SK-N-SH (cell line): Measurements from ENCODE around the gene HDAC6. TPM values are rescaled to one million over a fixed set of nuclear protein-coding genes. Genes with fewer than 3 reads are reported as not detected.

Experiments
- CTCF ChIA-PET: fragments of 300-600, 350-600 bp; formaldehyde crosslinking; extraction: SDS; loops from one replicate; lab custom pipeline; 2021; lab: Yijun Ruan, JAX
- POLR2A ChIA-PET: fragments of 350-600 bp; sonication (Branson Sonifier 250); formaldehyde crosslinking; extraction: SDS; loops from one replicate; lab custom pipeline; 2020; ENCODE audit warnings: antibody characterized with exemption, inconsistent platforms; lab: Yijun Ruan, JAX
- DNase-seq: peaks from one replicate; pipeline ENCODE4 v3.0.0; 2012
- H2AFZ ChIP-seq: fragments of 200-600 bp; sonication (generic); 2 replicates; pipeline ENCODE4 v1.8.1; 2016; ENCODE audit warnings: antibody characterized with exemption, mild to moderate bottlenecking, low read depth
- H3F3A ChIP-seq: fragments of 200-600 bp; sonication (generic); replicated peaks from 2 replicates; pipeline ENCODE3; 2016; ENCODE audit warnings: antibody characterized with exemption, mild to moderate bottlenecking; ENCODE audit not compliant: insufficient read depth
- H3K27ac ChIP-seq, 2 experiments: fragments of 200-500 bp in 1 of 2; fragments of 200-600 bp in 1 of 2; sonication (Bioruptor generic) in 1 of 2; sonication (generic), shearing (Covaris generic) in 1 of 2; 2 replicates each; pipeline versions ENCODE4 v1.5.1 to v1.6.1; 2014 to 2016; ENCODE audit warnings: low read depth in 2 of 2, inconsistent platforms in 1 of 2, low read length in 1 of 2, mild to moderate bottlenecking in 1 of 2, mixed read lengths in 1 of 2
- H3K27me3 ChIP-seq: fragments of 200-600 bp; sonication (generic), shearing (Covaris generic); 2 replicates; pipeline ENCODE4 v1.6.1; 2016; ENCODE audit warnings: mixed run types; ENCODE audit not compliant: insufficient read depth
- H3K36me3 ChIP-seq, 2 experiments: fragments of 200-500 bp in 1 of 2; fragments of 200-600 bp in 1 of 2; sonication (Bioruptor generic) in 1 of 2; sonication (generic) in 1 of 2; replicated peaks in 1 of 2; 2 replicates each; pipeline versions ENCODE3 to v1.5.1; 2014 to 2016; ENCODE audit warnings: low read length in 1 of 2, mild to moderate bottlenecking in 1 of 2; ENCODE audit not compliant: insufficient read depth in 2 of 2, control insufficient read depth in 1 of 2
- H3K4me1 ChIP-seq, 2 experiments: fragments of 200-500 bp in 1 of 2; fragments of 200-600 bp in 1 of 2; sonication (Bioruptor generic) in 1 of 2; sonication (generic), shearing (Covaris generic) in 1 of 2; 2 replicates each; pipeline versions ENCODE4 v1.5.1 to v1.6.1; 2014 to 2016; ENCODE audit warnings: low read depth in 1 of 2, low read length in 1 of 2, mixed run types in 1 of 2; ENCODE audit not compliant: insufficient read depth in 2 of 2, control insufficient read depth in 1 of 2
- H3K4me2 ChIP-seq: fragments of 200-600 bp; sonication (generic), shearing (Covaris generic); 2 replicates; pipeline ENCODE4 v1.6.1; 2017; ENCODE audit warnings: mixed run types
- H3K4me3 ChIP-seq, 2 experiments: fragments of 200-500 bp in 1 of 2; fragments of 200-600 bp in 1 of 2; sonication (Bioruptor generic) in 1 of 2; sonication (generic), shearing (Covaris generic) in 1 of 2; 2 replicates each; pipeline versions ENCODE4 v1.5.1 to v1.8.1; 2014 to 2016; ENCODE audit warnings: low read depth in 2 of 2, inconsistent platforms in 1 of 2, low read length in 1 of 2, mild to moderate bottlenecking in 1 of 2, mixed read lengths in 1 of 2, moderate library complexity in 1 of 2
- H3K79me2 ChIP-seq: fragments of 200-600 bp; sonication (generic); 2 replicates; pipeline ENCODE4 v1.8.1; 2017; ENCODE audit warnings: mild to moderate bottlenecking; ENCODE audit not compliant: insufficient read depth
- H3K9ac ChIP-seq: fragments of 200-600 bp; sonication (generic); 2 replicates; pipeline ENCODE4 v1.6.1; 2017; ENCODE audit warnings: mixed run types
- H3K9me2 ChIP-seq: fragments of 200-600 bp; sonication (generic); 2 replicates; pipeline ENCODE4 v1.6.1; 2017; ENCODE audit warnings: mixed run types
- H3K9me3 ChIP-seq: fragments of 200-600 bp; sonication (generic); 2 replicates; pipeline ENCODE4 v1.6.1; 2017; ENCODE audit warnings: mixed run types, mild to moderate bottlenecking, moderate library complexity
- H4K20me1 ChIP-seq: fragments of 200-600 bp; sonication (generic); 2 replicates; pipeline ENCODE4 v1.6.1; 2017; ENCODE audit warnings: mild to moderate bottlenecking, mixed run types; ENCODE audit not compliant: insufficient read depth
- EP300 ChIP-seq, 2 experiments: IDR thresholded peaks; 2 replicates each; pipeline versions ENCODE4 v1.4.0 to v1.6.1; 2012; ENCODE audit warnings: borderline replicate concordance in 1 of 2, low read depth in 1 of 2, low read length in 1 of 2
- EZH2phosphoT487 ChIP-seq: fragments of 200-600 bp; sonication (generic); IDR thresholded peaks from 2 replicates; pipeline ENCODE4 v1.6.1; 2017; ENCODE audit warnings: low read depth, mixed run types, mild to moderate bottlenecking, antibody characterized with exemption, moderate library complexity, borderline replicate concordance
- FOSL2 ChIP-seq: IDR thresholded peaks from 2 replicates; pipeline ENCODE4 v1.4.0; 2012; ENCODE audit warnings: low read depth, mild to moderate bottlenecking, moderate library complexity, borderline replicate concordance
- FOXJ3 ChIP-seq: sonication (generic); formaldehyde crosslinking; IDR thresholded peaks from 2 replicates; pipeline ENCODE4 v1.5.1; 2020; ENCODE audit warnings: mild to moderate bottlenecking, missing genetic modification reagents
- JUND ChIP-seq: IDR thresholded peaks from 2 replicates; pipeline ENCODE4 v1.4.0; 2012
- MAX ChIP-seq: IDR thresholded peaks from 2 replicates; pipeline ENCODE4 v1.4.0; 2012; ENCODE audit warnings: low read depth
- MEF2A ChIP-seq: IDR thresholded peaks from 2 replicates; pipeline ENCODE4 v1.4.0; 2012; ENCODE audit warnings: low read depth, borderline replicate concordance
- NFIC ChIP-seq: IDR thresholded peaks from 2 replicates; pipeline ENCODE4 v1.4.0; 2012; ENCODE audit warnings: borderline replicate concordance
- NRF1 ChIP-seq: IDR thresholded peaks from 2 replicates; pipeline ENCODE4 v1.6.1; 2012; ENCODE audit warnings: low read depth, mild to moderate bottlenecking, low read length
- RFX5 ChIP-seq: IDR thresholded peaks from 2 replicates; pipeline ENCODE4 v1.6.1; 2012; ENCODE audit warnings: mild to moderate bottlenecking, improper control_type of control experiment, low read length
- RXRA ChIP-seq: IDR thresholded peaks from 2 replicates; pipeline ENCODE4 v1.4.0; 2012; ENCODE audit warnings: low read depth, mild to moderate bottlenecking, borderline replicate concordance
- SIN3A ChIP-seq: IDR thresholded peaks from 2 replicates; pipeline ENCODE4 v1.6.1; 2012; ENCODE audit warnings: low read depth, mild to moderate bottlenecking, low read length, moderate library complexity, borderline replicate concordance
- SMC3 ChIP-seq: IDR thresholded peaks from 2 replicates; pipeline ENCODE4 v1.6.1; 2012; ENCODE audit warnings: low read depth, low read length, improper control_type of control experiment
- TAF1 ChIP-seq: IDR thresholded peaks from 2 replicates; pipeline ENCODE4 v1.6.1; 2012; ENCODE audit warnings: low read depth, mild to moderate bottlenecking, low read length, moderate library complexity, borderline replicate concordance
- YY1 ChIP-seq: IDR thresholded peaks from 2 replicates; pipeline ENCODE4 v1.4.0; 2012; ENCODE audit warnings: low read depth, mild to moderate bottlenecking
- WGBS: methylation state at CpG from one replicate; pipeline ENCODE4 v1.1.6; 2017; ENCODE audit warnings: low lambda C conversion rate; 5-methylcytosine and 5-hydroxymethylcytosine counted together
- polyA plus RNA-seq, 3 experiments: library from polyadenylated mRNA; depleted of rRNA; stranded (reverse); fragments of >200 nt; gene quantifications; 2 replicates each; pipeline ENCODE4 v1.2.3, GENCODE V29; 2012

The HDAC6 gene
- polyA plus RNA-seq, 1 of the 3 experiments (the other 2 are of a cell fraction) = 34.0 TPM

GRCh38 chrX:48816014-48816810, 14.3 kb downstream of the HDAC6 start:
- H3K4me1 ChIP-seq = no peaks in the 10 kb centered on the region
- H4K20me1 ChIP-seq = no peaks in the 10 kb centered on the region
- H2AFZ ChIP-seq = no peak overlapping the region
- H3K9ac ChIP-seq = no peak overlapping the region
- no peak overlapping the region for H3K4me2 ChIP-seq
- no peaks in the 10 kb centered on the region for H3K9me3 ChIP-seq
- POLR2A ChIA-PET = no interaction called here
- H3K27ac ChIP-seq = no peak overlapping the region
- TF ChIP-seq RXRA (no peak), FOSL2 (no peak)
- TF ChIP-seq, all 33 proteins: peak for 0
- no peaks in the 10 kb centered on the region; the same call in 1 of the 2 replicates for H3K27me3 ChIP-seq
- H3K79me2 ChIP-seq = no peaks in the 10 kb centered on the region
- H3K4me3 ChIP-seq = no peak overlapping the region
- no peak for DNase-seq
- no peaks in the 10 kb centered on the region for H3K9me2 ChIP-seq
- no peaks in the 10 kb centered on the region for H3F3A ChIP-seq
- CTCF ChIA-PET = no interaction called here
- WGBS = 58% methylated on average over 4 of the region's 18 CpGs
- H3K36me3 ChIP-seq = no peaks in the 10 kb centered on the region

GRCh38 chrX:48818098-48818497, 16.2 kb downstream of the HDAC6 start:
- no peak overlapping the region for H3K27ac ChIP-seq
- H3K9me3 ChIP-seq = no peaks in the 10 kb centered on the region
- no peak overlapping the region for H3K4me2 ChIP-seq
- H3K79me2 ChIP-seq = no peaks in the 10 kb centered on the region
- TF ChIP-seq FOXJ3 (CRISPR knock-in tag) (no peak), NFIC (no peak), MAX (no peak), TAF1 (no peak), JUND (no peak), SIN3A (no peak), EZH2phosphoT487 (no peak), MEF2A (no peak), EP300 (IDR thresholded peaks at IDR 0.05; ENCODE audit: borderline replicate concordance in 1 of 2, low read depth in 1 of 2, low read length in 1 of 2) (no peak), NRF1 (no peak), RFX5 (no peak), YY1 (no peak), SMC3 (no peak)
- H3K4me3 ChIP-seq = no peak overlapping the region
- 57% methylated on average over 5 of the region's 16 CpGs for WGBS
- no peak for DNase-seq
- H3K9me2 ChIP-seq = no peaks in the 10 kb centered on the region
- H3K27me3 ChIP-seq = no peaks in the 10 kb centered on the region
- H3K9ac ChIP-seq = no peak overlapping the region
- POLR2A ChIA-PET = no interaction called here
- CTCF ChIA-PET = no interaction called here
- H3K4me1 ChIP-seq = no peaks in the 10 kb centered on the region
- no peaks in the 10 kb centered on the region for H4K20me1 ChIP-seq
- no peaks in the 10 kb centered on the region for H3K36me3 ChIP-seq
- H3F3A ChIP-seq = no peaks in the 10 kb centered on the region
- H2AFZ ChIP-seq = no peak overlapping the region
